HepG2 (cell line): ENCODE data around the gene FBXO28. TPM values are rescaled to one million over a fixed set of nuclear protein-coding genes. Genes with fewer than 3 reads are reported as not detected.

Experiments used
- ATF6 ChIP-seq: sonication (generic); formaldehyde crosslinking; conservative IDR thresholded peaks from 2 replicates; pipeline ENCODE4 v1.4.0; 2020; ENCODE audit warnings: missing genetic modification reagents
- EED ChIP-seq: sonication (generic); formaldehyde crosslinking; IDR thresholded peaks from 2 replicates; pipeline ENCODE4 v1.5.0; 2020; ENCODE audit warnings: mild to moderate bottlenecking, missing genetic modification reagents
- ELF1 ChIP-seq: sonication (generic); formaldehyde crosslinking; IDR thresholded peaks from 2 replicates; pipeline ENCODE4 v1.4.0; 2020; ENCODE audit warnings: missing genetic modification reagents
- GABPA ChIP-seq, 2 experiments: IDR thresholded peaks; 2 replicates each; pipeline ENCODE4 v1.6.1; 2011 to 2016; ENCODE audit warnings: low read depth in 2 of 2, low read length in 1 of 2, missing biosample characterization in 1 of 2, missing genetic modification characterization in 1 of 2
- HMGXB4 ChIP-seq, 2 experiments: sonication (generic) in 1 of 2; formaldehyde crosslinking in 1 of 2; IDR thresholded peaks; 2 replicates each; pipeline versions ENCODE4 v1.4.0 to v1.6.1; 2018 to 2020; ENCODE audit warnings: missing genetic modification reagents in 2 of 2, borderline replicate concordance in 1 of 2, low read depth in 1 of 2, mild to moderate bottlenecking in 1 of 2, missing biosample characterization in 1 of 2
- MBNL3 ChIP-seq: fragments of 250-450 bp; sonication (Bioruptor Pico); conservative IDR thresholded peaks from 2 replicates; pipeline ENCODE4 v1.8.0; 2022; ENCODE audit warnings: mild to moderate bottlenecking, inconsistent platforms
- MIER2 ChIP-seq: IDR thresholded peaks from 2 replicates; pipeline ENCODE4 v1.6.1; 2016; ENCODE audit warnings: missing biosample characterization, missing genetic modification reagents
- NFATC3 ChIP-seq: sonication (generic); formaldehyde crosslinking; IDR thresholded peaks from 2 replicates; pipeline ENCODE4 v1.5.1; 2020; ENCODE audit warnings: mild to moderate bottlenecking, missing genetic modification reagents
- RFX3 ChIP-seq: IDR thresholded peaks from 2 replicates; pipeline ENCODE4 v1.6.1; 2016; ENCODE audit warnings: missing biosample characterization, missing genetic modification reagents
- TEAD3 ChIP-seq: optimal IDR thresholded peaks from 2 replicates; pipeline ENCODE3; 2016; ENCODE audit warnings: borderline replicate concordance
- ZNF362 ChIP-seq: sonication (generic); formaldehyde crosslinking; IDR thresholded peaks from 2 replicates; pipeline ENCODE4 v1.4.0; 2020; ENCODE audit warnings: missing genetic modification reagents, mild to moderate bottlenecking, borderline replicate concordance
- ZNF574 ChIP-seq: sonication (generic); formaldehyde crosslinking; IDR thresholded peaks from 2 replicates; pipeline ENCODE4 v1.4.0; 2020; ENCODE audit warnings: missing genetic modification reagents
- ZNF687 ChIP-seq: sonication (generic); formaldehyde crosslinking; IDR thresholded peaks from 2 replicates; pipeline ENCODE4 v1.5.1; 2020; ENCODE audit warnings: mild to moderate bottlenecking, missing genetic modification reagents, moderate library complexity
- polyA plus RNA-seq, 8 experiments: library from polyadenylated mRNA; depleted of rRNA in 3 of 8; stranded (reverse) in 7 of 8; unstranded in 1 of 8; fragments of >200 nt; fragmentation: Illumina TruSeq in 4 of 8; extraction: Trizol in 4 of 8; gene quantifications; 2 replicates each; pipeline versions ENCODE4 v1.2.1 to v1.2.3, GENCODE V29; 2011 to 2016; ENCODE audit warnings: low read depth in 4 of 8, missing spikeins in 1 of 8, mixed read lengths in 1 of 8; ENCODE audit not compliant: insufficient read depth in 1 of 8
- total RNA-seq, 5 experiments: library from RNA; depleted of rRNA; stranded (reverse); fragments of >200 nt; fragmentation: Illumina TruSeq; extraction: Trizol; gene quantifications; 2 replicates each; pipeline ENCODE4 v1.2.3, GENCODE V29; 2016; ENCODE audit warnings: low read depth in 1 of 5

FBXO28 gene
- total and polyA plus RNA-seq, 2 of the 13 experiments (the other 11 are each of a cell fraction or from before 2014, with no cell fraction given) = 8.5 to 29.1 TPM

- TF ChIP-seq RFX3 (CRISPR knock-in tag) (0 out of 2 replicates have a peak, but pooled peaks have one; percentile 14), MBNL3 (CRISPR knock-in tag) (no peak), GABPA (IDR thresholded peaks at IDR 0.05; ENCODE audit: low read depth, low read length) (no peak), GABPA (CRISPR knock-in tag; IDR thresholded peaks at IDR 0.05; ENCODE audit: low read depth) (peak; percentile 26; the same call in 1 of the 2 replicates), ELF1 (CRISPR knock-in tag) (peak; percentile 66; the same call in 1 of the 2 replicates), ZNF687 (CRISPR knock-in tag) (peak; percentile 44; the same call in 1 of the 2 replicates), MIER2 (CRISPR knock-in tag) (0 out of 2 replicates have a peak, but pooled peaks have one; percentile 12), TEAD3 (peak; percentile 33), ZNF574 (CRISPR knock-in tag) (0 out of 2 replicates have a peak, but pooled peaks have one; percentile 24), NFATC3 (CRISPR knock-in tag) (no peak), ZNF362 (CRISPR knock-in tag) (peak; percentile 75), ATF6 (CRISPR knock-in tag) (no peak), EED (CRISPR knock-in tag) (no peak), HMGXB4 (CRISPR knock-in tag; IDR thresholded peaks at IDR 0.05; ENCODE audit: borderline replicate concordance in 1 of 2, low read depth in 1 of 2) (0 out of 4 replicates have a peak, but pooled peaks of 1 of the 2 experiments have one; percentile 33)
Observed at GRCh38 chr1:224106568-224107281, 7.2 kb upstream of the FBXO28 start (continued).
